GM19324 (cell line): ENCODE results near the gene ALOX12B.
"Not testable (repeated sequence)": the region's sequence is repeated elsewhere in the genome, so short reads cannot be mapped to it uniquely, and the experiment has no call there.

Source experiments
- ATAC-seq: cut with Tn5 transposase; IDR thresholded peaks from one replicate; pipeline ENCODE4 v1.9.1; 2021; ENCODE audit warnings: mild to moderate bottlenecking, moderate library complexity; ENCODE audit not compliant: unreplicated experiment, low FRiP score

ALOX12B gene

DNA sequence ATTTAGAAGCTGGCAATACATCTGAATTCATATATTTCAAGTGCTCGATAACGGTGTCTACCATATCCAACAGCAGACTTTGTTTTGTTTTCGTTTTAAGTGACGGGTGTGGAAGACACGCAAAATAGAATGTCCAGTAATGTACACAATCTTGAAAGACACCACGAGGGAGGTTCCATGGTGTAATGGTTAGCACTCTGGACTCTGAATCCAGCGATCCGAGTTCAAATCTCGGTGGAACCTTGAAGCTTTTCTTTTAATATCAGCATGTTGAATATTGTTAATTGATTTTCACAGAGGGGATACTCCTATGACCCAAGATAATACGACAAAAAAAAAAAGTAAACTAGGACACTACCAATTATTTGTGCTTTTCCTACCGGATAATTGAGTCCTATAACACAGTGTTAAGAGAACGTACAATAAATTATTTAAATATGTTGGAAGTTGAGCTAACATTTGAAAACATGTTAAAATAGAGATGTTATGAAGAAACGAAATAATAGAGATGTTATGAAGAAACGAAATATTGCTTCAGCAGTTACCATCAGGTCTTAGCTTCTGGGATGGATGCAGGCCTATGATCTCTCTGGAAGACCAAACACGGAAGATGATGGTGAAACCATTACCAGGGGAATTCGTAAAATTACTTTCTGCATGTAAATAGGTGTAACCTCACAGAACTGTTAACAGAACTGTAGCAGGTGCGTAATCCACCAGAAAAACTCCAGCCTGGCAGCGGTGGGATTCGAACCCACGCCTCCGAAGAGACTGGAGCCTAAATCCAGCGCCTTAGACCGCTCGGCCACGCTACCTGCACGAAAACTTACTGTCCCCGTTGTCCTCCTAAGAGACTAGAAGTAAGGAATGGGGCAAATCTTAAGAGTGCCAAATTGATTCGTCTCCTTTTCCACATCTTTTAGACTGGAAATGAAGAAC lies 32.3 kb upstream of the ALOX12B start:
- ATAC-seq: peak; percentile 37

GRCh38 chr17:8118769-8119580 lies 31.5 kb upstream of the ALOX12B start:
- ATAC-seq: peak; percentile 38

DNA sequence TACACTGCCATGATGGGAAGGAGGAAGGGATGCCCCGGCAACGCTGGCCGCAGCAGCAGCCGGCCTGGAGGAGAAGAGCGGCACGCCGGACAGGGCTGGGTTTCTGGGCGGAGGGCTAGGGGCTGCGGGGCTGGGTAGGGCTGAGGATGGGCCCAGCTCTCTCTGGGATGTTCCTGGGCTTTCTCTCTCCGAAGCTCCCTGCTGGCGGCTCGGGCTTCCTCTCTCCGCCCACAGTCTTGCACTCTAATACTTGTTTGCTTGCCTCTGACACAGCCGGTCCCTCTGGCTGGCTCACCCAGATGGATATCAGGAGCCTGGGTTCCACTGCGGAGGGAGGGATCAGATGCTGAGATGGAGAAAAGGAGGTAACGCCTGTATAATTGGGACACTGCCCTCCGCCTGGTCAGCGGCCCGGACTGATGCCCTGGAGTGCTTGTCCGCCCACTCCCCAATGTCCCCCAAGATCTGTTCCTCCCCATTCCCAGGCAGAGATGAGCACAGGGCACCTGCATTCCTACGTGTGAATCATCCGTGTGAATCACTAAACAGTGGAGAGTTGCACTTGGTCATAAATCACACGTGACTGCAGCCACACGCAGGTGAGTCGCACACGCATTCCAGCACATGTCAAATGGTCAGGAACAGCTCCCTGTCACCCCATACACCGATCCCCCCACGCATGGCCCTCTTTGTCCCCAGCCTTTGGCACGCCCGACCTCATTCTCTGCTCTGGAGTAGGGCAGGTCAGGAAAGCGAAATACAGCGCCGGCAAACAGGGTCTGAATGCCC lies 30.7 kb upstream of the ALOX12B start, which contains the start of gene ALOXE3:
TSS of gene ALOXE3 (minus strand) at position 535 of the 789 bp plus-strand sequence. CDS start at position 11, 524 bp downstream.
- ATAC-seq: no peak

DNA sequence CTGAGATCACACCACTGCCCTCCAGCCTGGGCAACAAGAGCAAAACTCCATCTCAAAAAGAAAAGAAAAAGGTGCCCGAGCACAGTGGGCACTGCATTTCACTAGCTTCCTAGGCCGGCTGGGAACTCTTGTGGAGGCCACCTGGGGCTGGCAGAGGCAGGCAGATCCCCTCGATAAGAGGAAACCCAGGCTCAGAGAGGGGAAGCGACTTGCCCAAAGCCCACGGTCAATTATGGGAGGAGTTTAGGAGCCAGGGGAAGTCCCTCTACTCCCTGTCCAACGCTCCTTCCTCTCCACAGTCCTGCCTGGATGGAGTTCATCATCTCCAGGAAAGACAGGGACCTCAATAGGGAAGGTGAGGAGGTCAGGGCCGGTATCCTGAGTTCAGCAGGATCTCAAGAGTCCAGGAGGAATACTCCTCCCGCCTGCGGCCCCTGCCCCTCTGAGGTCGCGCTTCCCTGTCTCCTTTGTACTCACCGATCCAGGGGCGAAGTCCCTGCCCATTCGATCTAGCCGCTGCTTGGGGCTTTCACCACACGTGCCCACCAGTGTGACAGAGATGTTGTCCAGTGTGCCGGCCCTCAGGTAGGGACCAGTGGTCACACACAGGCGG lies 30.0 kb upstream of the ALOX12B start:
- no peak for ATAC-seq

- no peak for ATAC-seq
These were observed 29.3 kb upstream of the ALOX12B start for GRCh38 chr17:8116776-8117175.

GRCh38 chr17:8110907-8111306 lies 23.4 kb upstream of the ALOX12B start:
- ATAC-seq: no peak

DNA sequence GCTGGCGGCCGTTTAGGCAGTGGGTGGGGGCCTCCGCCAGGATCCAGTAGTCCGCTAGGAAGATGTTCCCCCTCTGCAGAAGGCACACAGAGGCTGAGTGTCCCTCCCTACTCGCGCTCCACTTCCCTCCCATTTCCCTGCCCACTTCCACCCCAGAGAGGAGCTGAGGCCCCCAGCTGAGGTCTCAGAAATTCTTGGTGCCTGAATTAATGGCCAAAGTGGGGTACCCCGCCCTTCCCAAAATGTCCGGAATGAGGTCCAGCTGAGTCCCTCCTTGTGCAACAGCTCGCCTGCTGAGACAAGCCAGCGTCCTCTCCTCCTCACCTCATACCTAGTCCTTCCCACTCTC lies 22.9 kb upstream of the ALOX12B start:
- ATAC-seq: no peak

GRCh38 chr17:8109661-8110455 lies 22.3 kb upstream of the ALOX12B start:
- no peak for ATAC-seq

GRCh38 chr17:8108972-8109660 lies 21.6 kb upstream of the ALOX12B start:
- no peak for ATAC-seq

GRCh38 chr17:8106980-8107379 lies 19.5 kb upstream of the ALOX12B start:
- not testable (repeated sequence) for ATAC-seq

DNA sequence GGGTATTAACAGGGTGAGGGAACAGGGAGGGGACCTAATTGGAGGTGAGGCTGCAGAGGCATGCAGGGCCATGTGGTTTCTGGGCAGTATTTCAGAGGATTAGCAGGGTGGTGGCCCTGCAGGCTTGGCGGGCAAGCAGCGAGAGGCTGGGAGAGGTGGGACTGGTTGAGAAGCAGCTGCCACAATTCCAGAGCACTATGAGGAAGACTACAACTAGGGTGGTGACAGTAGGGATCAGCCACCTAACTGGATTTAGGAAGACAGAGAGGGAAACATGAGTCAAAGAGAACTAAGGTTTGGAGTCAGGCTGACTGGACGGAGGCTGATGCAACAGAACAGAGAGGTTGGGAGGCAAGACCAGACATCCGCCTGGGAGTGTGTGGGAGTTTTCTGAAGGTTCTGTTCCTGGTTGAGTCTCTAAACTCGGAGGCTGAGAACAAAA lies 18.5 kb upstream of the ALOX12B start:
- ATAC-seq: no peak

DNA sequence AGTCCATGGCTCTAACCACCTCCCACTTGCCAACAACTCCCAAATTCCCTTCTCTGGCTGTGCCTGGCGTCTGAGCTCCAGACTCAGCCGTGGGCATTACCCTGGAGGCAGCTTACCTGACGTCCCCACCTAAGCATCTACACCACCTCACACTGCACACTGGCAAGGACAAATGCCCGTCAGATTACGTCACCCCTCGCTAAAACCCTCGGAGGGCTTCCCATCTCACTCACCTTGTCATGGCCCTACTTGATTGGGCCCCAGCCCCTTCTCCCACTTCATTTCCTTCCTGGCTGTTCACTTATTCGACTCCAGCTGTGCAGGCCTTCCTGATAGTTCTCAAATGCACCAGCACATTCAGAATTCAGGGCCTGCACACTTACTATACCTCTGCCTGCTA lies 17.4 kb upstream of the ALOX12B start:
- no peak for ATAC-seq

- no peak for ATAC-seq
These were observed 16.0 kb upstream of the ALOX12B start for GRCh38 chr17:8103549-8103948.

- no peak for ATAC-seq
These were observed 14.2 kb upstream of the ALOX12B start for GRCh38 chr17:8101721-8102120.

DNA sequence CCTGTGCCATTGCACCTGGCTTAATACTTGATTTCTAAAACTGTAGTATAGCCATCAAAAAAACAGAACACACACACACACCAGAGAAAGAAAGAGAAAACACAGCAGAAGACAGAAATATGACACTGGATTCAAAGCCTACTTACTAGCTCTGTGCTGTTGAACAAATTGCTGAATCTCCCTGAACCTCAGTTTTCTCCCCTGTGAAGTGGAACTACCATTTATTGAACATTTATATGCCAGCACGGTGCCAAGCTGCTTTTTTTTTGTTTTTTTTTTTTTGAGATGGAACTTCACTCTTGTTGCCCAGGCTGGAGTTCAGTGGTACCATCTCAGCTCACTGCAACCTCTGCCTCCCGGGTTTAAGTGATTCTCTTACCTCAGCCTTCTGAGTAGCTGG lies 13.2 kb upstream of the ALOX12B start:
- ATAC-seq: no peak

- ATAC-seq: no peak
These were observed 12.6 kb upstream of the ALOX12B start for GRCh38 chr17:8100111-8100510.

DNA sequence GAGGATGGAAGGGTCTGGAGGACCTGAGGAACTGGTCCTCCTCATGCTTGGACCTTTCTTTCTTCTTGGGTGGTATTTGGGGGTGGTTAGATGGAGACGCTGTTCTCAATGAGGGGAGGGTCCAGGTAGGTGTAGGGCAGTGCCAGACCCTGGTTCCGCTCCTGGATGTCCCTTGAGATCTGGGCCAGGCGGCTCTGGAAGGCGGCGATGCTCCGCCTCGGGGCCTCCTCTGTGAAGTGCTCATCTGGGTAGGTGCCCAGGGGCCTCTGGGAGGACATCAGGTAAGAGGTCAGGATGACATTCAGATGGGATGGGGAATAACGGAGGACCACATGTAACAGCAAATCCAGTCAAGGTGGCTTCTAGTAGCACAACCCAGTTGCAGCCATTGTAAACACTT lies 9.0 kb upstream of the ALOX12B start:
- ATAC-seq: no peak

GRCh38 chr17:8095361-8095760 lies 7.8 kb upstream of the ALOX12B start:
- ATAC-seq: no peak
